Epidermal melanocyte (primary cell): Measurements from ENCODE around the gene CFHR5.
"Not testable (repeated sequence)": the region's sequence is repeated elsewhere in the genome, so short reads cannot be mapped to it uniquely, and the experiment has no call there.

ENCODE experiments used
- DNase-seq: peaks from one replicate; pipeline ENCODE4 v3.0.0; 2011; ENCODE audit warnings: low spot score; ENCODE audit not compliant: insufficient read length

CFHR5 gene

GRCh38 chr1:197017558-197018146, 40.3 kb downstream of the CFHR5 start:
- no peak for DNase-seq

- DNase-seq = no peak
Observed at GRCh38 chr1:197021716-197022115, 44.4 kb downstream of the CFHR5 start.

GRCh38 chr1:197024460-197024859, 47.1 kb downstream of the CFHR5 start:
- no peak for DNase-seq

- no peak for DNase-seq
Observed at GRCh38 chr1:197027359-197027758, 50.0 kb downstream of the CFHR5 start.

- no peak for DNase-seq
Observed at GRCh38 chr1:197029749-197030148, 52.4 kb downstream of the CFHR5 start.

GRCh38 chr1:197034631-197035339, 57.4 kb downstream of the CFHR5 start:
- not testable (repeated sequence) for DNase-seq

- no peak for DNase-seq
Observed at GRCh38 chr1:197036861-197037260, 59.5 kb downstream of the CFHR5 start.

GRCh38 chr1:197041486-197042353, 64.4 kb downstream of the CFHR5 start:
- no peak for DNase-seq

- no peak for DNase-seq
Observed at GRCh38 chr1:197042676-197043341, 65.5 kb downstream of the CFHR5 start.

- DNase-seq = no peak
Observed at GRCh38 chr1:197049100-197049499, 71.7 kb downstream of the CFHR5 start.
